Testis (tissue), 3 donors: ENCODE measurements around the gene TNFSF8. TPM values are rescaled to one million over a fixed set of nuclear protein-coding genes. Genes with fewer than 3 reads are reported as not detected.

ENCODE experiments used
- DNase-seq: peaks from one replicate; pipeline ENCODE4 v3.0.0-alpha.2; 2019
- H3K27ac ChIP-seq, 2 donors: fragments of 200-600 bp; sonication (generic); one replicate each; pipeline ENCODE4 v1.5.1; 2019
- H3K27me3 ChIP-seq: fragments of 200-600 bp; sonication (generic); one replicate; pipeline ENCODE4 v1.5.1; 2019
- H3K36me3 ChIP-seq: fragments of 200-600 bp; sonication (generic); one replicate; pipeline ENCODE4 v1.5.1; 2017; ENCODE audit warnings: low read depth; ENCODE audit errors: missing control alignments
- H3K4me1 ChIP-seq: fragments of 200-600 bp; sonication (generic); one replicate; pipeline ENCODE4 v1.5.1; 2019
- H3K4me3 ChIP-seq, 2 donors: fragments of 200-600 bp; sonication (generic); one replicate each; pipeline ENCODE4 v1.5.1; 2017 to 2019
- H3K9me3 ChIP-seq: fragments of 200-600 bp; sonication (generic); one replicate; pipeline ENCODE4 v1.5.1; 2017
- CTCF ChIP-seq, 3 experiments: fragments of 450-650 bp in 2 of 3; fragments of 200-600 bp in 1 of 3; sonication (generic) in 1 of 3; IDR thresholded peaks; one replicate each; pipeline ENCODE4 v1.5.1; 2016 to 2019; ENCODE audit warnings: antibody characterized with exemption in 3 of 3, mild to moderate bottlenecking in 2 of 3, moderate library complexity in 1 of 3
- POLR2A ChIP-seq: fragments of 450-650 bp; IDR thresholded peaks from one replicate; pipeline ENCODE4 v1.6.1; 2017; ENCODE audit warnings: antibody characterized with exemption, mild to moderate bottlenecking, moderate library complexity
- WGBS, 2 donors: methylation state at CpG; one replicate each; pipeline ENCODE4 v1.1.5; 2018; 5-methylcytosine and 5-hydroxymethylcytosine counted together
- intact Hi-C: fragments of 100-400 bp; cut with DNase I; formaldehyde crosslinking; loops from one replicate; pipeline ENCODE4 v1.15.1; 2023; ENCODE audit warnings: low total_unique reads
- polyA plus RNA-seq: library from polyadenylated mRNA; stranded (reverse); fragments of 350-450 nt; fragmentation: Illumina TruSeq; extraction: RNeasy Lipid Tissue Mini Kit (QIAGEN cat#74804); gene quantifications from one replicate; pipeline ENCODE4 v1.2.3, GENCODE V29; 2014; ENCODE audit warnings: low read depth, low replicate concordance; ENCODE audit not compliant: insufficient read depth
- total RNA-seq, 2 donors: library from RNA; depleted of rRNA; stranded (reverse); fragments of >200 nt; gene quantifications; one replicate each; pipeline ENCODE4 v1.2.3, GENCODE V29; 2016

Gene TNFSF8
- total and polyA plus RNA-seq, 3 donors from 2014 or later, result 0.63 to 1.3 (median 1.1) TPM

- H3K27ac ChIP-seq, result no peak overlapping the region
Observed at GRCh38 chr9:114906922-114907571, 23.3 kb downstream of the TNFSF8 start.

GRCh38 chr9:114905170-114905940, 25.0 kb downstream of the TNFSF8 start:
- no peak overlapping the region for H3K4me3 ChIP-seq
- no peak for DNase-seq
- intact Hi-C loops, result no loop called here
- TF ChIP-seq CTCF (IDR thresholded peaks at IDR 0.05) (no peak), POLR2A (no peak)
- H3K27me3 ChIP-seq, result no peaks in the 10 kb centered on the region
- WGBS, 2 donors, result 82 to 85% methylated on average over 7 of the region's 7 CpGs
- no peaks in the 10 kb centered on the region for H3K36me3 ChIP-seq
- no peaks in the 10 kb centered on the region for H3K4me1 ChIP-seq
- H3K9me3 ChIP-seq, result no peaks in the 10 kb centered on the region
- no peak overlapping the region for H3K27ac ChIP-seq

More at GRCh38 chr9:114906922-114907571, 23.3 kb downstream of the TNFSF8 start:
- Histone ChIP-seq H3K36me3 (no peaks in the 10 kb centered on the region), H3K9me3 (no peaks in the 10 kb centered on the region), H3K27me3 (no peaks in the 10 kb centered on the region), H3K4me1 (no peaks in the 10 kb centered on the region), H3K4me3 (no peak overlapping the region)
- TF ChIP-seq POLR2A (no peak), CTCF (IDR thresholded peaks at IDR 0.05) (peak in 2 of 3 experiments; percentile 23 to 27)
- WGBS, 2 donors, result 56 to 72% methylated on average over 7 of the region's 7 CpGs
- intact Hi-C loops, result no loop called here
- DNase-seq, result peak; percentile 18

- Histone ChIP-seq H3K27ac (no peak overlapping the region), H3K36me3 (no peaks in the 10 kb centered on the region), H3K9me3 (no peaks in the 10 kb centered on the region), H3K4me1 (no peaks in the 10 kb centered on the region), H3K27me3 (no peaks in the 10 kb centered on the region), H3K4me3 (no peak overlapping the region)
- WGBS, 2 donors, result 73 to 89% methylated on average over 4 of the region's 4 CpGs
- intact Hi-C loops, result no loop called here
- DNase-seq, result no peak
- TF ChIP-seq POLR2A, result no peak
- no peak for TF ChIP-seq CTCF (IDR thresholded peaks at IDR 0.05)
Observed at GRCh38 chr9:114902786-114903524, 27.4 kb downstream of the TNFSF8 start.

- H3K27me3 ChIP-seq, result no peaks in the 10 kb centered on the region
- no peaks in the 10 kb centered on the region for H3K4me1 ChIP-seq
- no peaks in the 10 kb centered on the region for H3K36me3 ChIP-seq
- TF ChIP-seq POLR2A (no peak), CTCF (IDR thresholded peaks at IDR 0.05) (no peak)
- H3K9me3 ChIP-seq, result no peaks in the 10 kb centered on the region
- intact Hi-C loops, result no loop called here
- whole genome bisulfite sequencing, 2 donors, result 74 to 81% methylated on average over 1 of the region's 1 CpG
- H3K27ac ChIP-seq, result no peak overlapping the region
- no peak for DNase-seq
- no peak overlapping the region for H3K4me3 ChIP-seq
Observed at GRCh38 chr9:114900942-114901802, 29.2 kb downstream of the TNFSF8 start.
